IPS-20b (cell line): ENCODE results near the gene TAC3.

Source experiments
- H3K27ac ChIP-seq: one replicate; pipeline ENCODE4 v1.5.1; 2013; ENCODE audit warnings: low read length
- H3K27me3 ChIP-seq: 2 replicates; pipeline ENCODE4 v1.6.1; 2013; ENCODE audit warnings: mild to moderate bottlenecking, low read length, inconsistent platforms; ENCODE audit not compliant: insufficient read depth
- H3K36me3 ChIP-seq: 2 replicates; pipeline ENCODE4 v1.6.1; 2013; ENCODE audit warnings: low read depth, mild to moderate bottlenecking, inconsistent platforms, low read length, moderate library complexity; ENCODE audit not compliant: insufficient read depth
- H3K4me1 ChIP-seq: 2 replicates; pipeline ENCODE4 v1.6.1; 2013; ENCODE audit warnings: mild to moderate bottlenecking, control low read depth, inconsistent platforms, low read length, moderate library complexity; ENCODE audit not compliant: insufficient read depth
- H3K4me3 ChIP-seq: 2 replicates; pipeline ENCODE4 v1.5.1; 2013; ENCODE audit warnings: mild to moderate bottlenecking, low read length, inconsistent platforms
- H3K9ac ChIP-seq: 2 replicates; pipeline ENCODE4 v1.6.1; 2013; ENCODE audit warnings: low read depth, mild to moderate bottlenecking, inconsistent platforms, low read length, moderate library complexity
- H3K9me3 ChIP-seq: 2 replicates; pipeline ENCODE4 v1.6.1; 2013; ENCODE audit warnings: mild to moderate bottlenecking, low read depth, low read length, inconsistent platforms; ENCODE audit not compliant: insufficient read depth

TAC3 gene

GRCh38 chr12:56999456-56999855 lies 16.9 kb downstream of the TAC3 start:
- Histone ChIP-seq H3K36me3 (peaks cover 56% of the 10 kb centered on the region), H3K27me3 (no peaks in the 10 kb centered on the region), H3K4me3 (no peak overlapping the region), H3K27ac (no peak overlapping the region), H3K9me3 (no peaks in the 10 kb centered on the region), H3K9ac (no peak overlapping the region), H3K4me1 (no peaks in the 10 kb centered on the region)

- Histone ChIP-seq H3K4me3 (no peak overlapping the region), H3K9ac (no peak overlapping the region), H3K4me1 (no peaks in the 10 kb centered on the region), H3K27ac (no peak overlapping the region), H3K9me3 (no peaks in the 10 kb centered on the region), H3K36me3 (peaks cover 51% of the 10 kb centered on the region), H3K27me3 (no peaks in the 10 kb centered on the region)
Observed at GRCh38 chr12:56998981-56999380, 17.3 kb downstream of the TAC3 start.

GRCh38 chr12:56998316-56998715 lies 18.0 kb downstream of the TAC3 start:
- H3K4me1 ChIP-seq, result no peaks in the 10 kb centered on the region
- no peak overlapping the region for H3K27ac ChIP-seq
- no peaks in the 10 kb centered on the region for H3K9me3 ChIP-seq
- H3K27me3 ChIP-seq, result no peaks in the 10 kb centered on the region
- H3K9ac ChIP-seq, result no peak overlapping the region
- H3K4me3 ChIP-seq, result no peak overlapping the region
- H3K36me3 ChIP-seq, result peaks cover 44% of the 10 kb centered on the region

- no peak overlapping the region for H3K27ac ChIP-seq
- no peaks in the 10 kb centered on the region for H3K4me1 ChIP-seq
- H3K36me3 ChIP-seq, result peaks cover 31% of the 10 kb centered on the region
- H3K9me3 ChIP-seq, result no peaks in the 10 kb centered on the region
- H3K4me3 ChIP-seq, result no peak overlapping the region
- H3K27me3 ChIP-seq, result no peaks in the 10 kb centered on the region
- H3K9ac ChIP-seq, result no peak overlapping the region
Observed at GRCh38 chr12:56996793-56997545, 19.4 kb downstream of the TAC3 start.

- H3K9me3 ChIP-seq, result no peaks in the 10 kb centered on the region
- H3K4me3 ChIP-seq, result no peak overlapping the region
- no peaks in the 10 kb centered on the region for H3K27me3 ChIP-seq
- no peak overlapping the region for H3K27ac ChIP-seq
- no peak overlapping the region for H3K9ac ChIP-seq
- H3K36me3 ChIP-seq, result peaks cover 23% of the 10 kb centered on the region
- no peaks in the 10 kb centered on the region for H3K4me1 ChIP-seq
Observed at GRCh38 chr12:56995930-56996496, 20.3 kb downstream of the TAC3 start.

GRCh38 chr12:56995201-56995929 lies 21.0 kb downstream of the TAC3 start:
- no peak overlapping the region for H3K9ac ChIP-seq
- H3K27me3 ChIP-seq, result no peaks in the 10 kb centered on the region
- H3K36me3 ChIP-seq, result peaks cover 17% of the 10 kb centered on the region
- H3K4me3 ChIP-seq, result no peak overlapping the region
- H3K9me3 ChIP-seq, result no peaks in the 10 kb centered on the region
- H3K4me1 ChIP-seq, result no peaks in the 10 kb centered on the region
- H3K27ac ChIP-seq, result no peak overlapping the region

- Histone ChIP-seq H3K9me3 (no peaks in the 10 kb centered on the region), H3K4me1 (no peaks in the 10 kb centered on the region)
Observed at GRCh38 chr12:56994231-56994746, 22.0 kb downstream of the TAC3 start.

GRCh38 chr12:56993346-56993745 lies 23.0 kb downstream of the TAC3 start:
- Histone ChIP-seq H3K27me3 (no peaks in the 10 kb centered on the region), H3K4me1 (no peaks in the 10 kb centered on the region; the same call in 1 of the 2 replicates), H3K27ac (no peak overlapping the region), H3K9ac (no peak overlapping the region), H3K9me3 (no peaks in the 10 kb centered on the region), H3K36me3 (no peaks in the 10 kb centered on the region), H3K4me3 (no peak overlapping the region)

More at GRCh38 chr12:56994231-56994746, 22.0 kb downstream of the TAC3 start:
- Histone ChIP-seq H3K27ac (no peak overlapping the region), H3K36me3 (peaks cover 6% of the 10 kb centered on the region; the same call in 1 of the 2 replicates), H3K4me3 (no peak overlapping the region), H3K27me3 (no peaks in the 10 kb centered on the region), H3K9ac (no peak overlapping the region)

GRCh38 chr12:56991319-56992246 lies 24.7 kb downstream of the TAC3 start:
- Histone ChIP-seq H3K27ac (no peak overlapping the region), H3K9me3 (no peaks in the 10 kb centered on the region), H3K4me3 (no peak overlapping the region), H3K27me3 (no peaks in the 10 kb centered on the region), H3K9ac (no peak overlapping the region), H3K36me3 (no peaks in the 10 kb centered on the region), H3K4me1 (peaks cover 6% of the 10 kb centered on the region; the same call in 1 of the 2 replicates)

- Histone ChIP-seq H3K9ac (no peak overlapping the region), H3K27ac (no peak overlapping the region), H3K27me3 (no peaks in the 10 kb centered on the region), H3K4me1 (peaks cover 6% of the 10 kb centered on the region; the same call in 1 of the 2 replicates), H3K36me3 (no peaks in the 10 kb centered on the region), H3K9me3 (no peaks in the 10 kb centered on the region), H3K4me3 (no peak overlapping the region)
Observed at GRCh38 chr12:56990648-56991318, 25.5 kb downstream of the TAC3 start.
